Duodenal mucosa (tissue), 2 donors: Measurements from ENCODE around the gene TNFRSF9.
"Not testable (repeated sequence)": the region's sequence is repeated elsewhere in the genome, so short reads cannot be mapped to it uniquely, and the experiment has no call there.

Experiments used
- H3K27ac ChIP-seq: one replicate; pipeline ENCODE4 v1.7.0; 2013; ENCODE audit warnings: low read depth, low read length
- H3K27me3 ChIP-seq, 2 donors: one replicate each; pipeline ENCODE4 v1.7.0; 2013; ENCODE audit warnings: low read length in 2 of 2, control low read depth in 1 of 2; ENCODE audit not compliant: insufficient read depth in 2 of 2, control insufficient read depth in 1 of 2
- H3K36me3 ChIP-seq, 2 donors: one replicate each; pipeline ENCODE4 v1.7.0; 2013; ENCODE audit warnings: low read length in 2 of 2, control low read depth in 1 of 2; ENCODE audit not compliant: insufficient read depth in 2 of 2, control insufficient read depth in 1 of 2
- H3K4me1 ChIP-seq, 2 donors: one replicate each; pipeline ENCODE4 v1.7.0; 2013; ENCODE audit warnings: low read length in 2 of 2, control low read depth in 1 of 2; ENCODE audit not compliant: insufficient read depth in 2 of 2, control insufficient read depth in 1 of 2
- H3K4me3 ChIP-seq, 2 donors: one replicate each; pipeline ENCODE4 v1.7.0; 2013; ENCODE audit warnings: low read length in 2 of 2, low read depth in 1 of 2
- H3K9ac ChIP-seq, 2 donors: one replicate each; pipeline ENCODE4 v1.7.0; 2013; ENCODE audit warnings: low read length in 2 of 2, low read depth in 1 of 2
- H3K9me3 ChIP-seq, 2 donors: one replicate each; pipeline ENCODE4 v1.7.0; 2013; ENCODE audit warnings: low read length in 2 of 2, control low read depth in 1 of 2; ENCODE audit not compliant: control insufficient read depth in 1 of 2

Gene TNFRSF9

DNA sequence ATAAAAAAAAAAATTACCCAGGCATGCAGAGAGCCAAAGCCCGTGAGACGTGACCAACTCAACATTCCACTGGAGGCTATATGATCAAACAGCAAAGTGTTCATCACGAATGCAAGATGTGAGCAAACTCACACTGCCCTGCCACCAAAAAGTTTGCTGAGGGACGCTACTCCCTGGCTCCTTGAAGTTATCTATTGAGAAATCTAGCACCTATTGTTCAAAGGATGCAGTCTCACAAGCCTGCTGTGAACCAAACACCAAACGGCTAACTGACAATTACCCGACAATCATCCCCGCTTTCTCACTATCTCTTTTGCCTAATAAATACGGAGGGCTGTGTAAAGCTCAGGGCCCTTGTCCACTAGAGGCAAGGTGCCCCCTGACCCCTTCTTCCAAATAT is 13.6 kb downstream of the TNFRSF9 start:
- not testable (repeated sequence) for H3K4me3 ChIP-seq, H3K36me3 ChIP-seq, H3K27me3 ChIP-seq, H3K4me1 ChIP-seq, H3K9me3 ChIP-seq, H3K27ac ChIP-seq, H3K9ac ChIP-seq

GRCh38 chr1:7922301-7922700 is 18.3 kb downstream of the TNFRSF9 start:
- H3K4me1 ChIP-seq = no peaks in the 10 kb centered on the region
- H3K36me3 ChIP-seq = no peaks in the 10 kb centered on the region
- H3K9me3 ChIP-seq = no peaks in the 10 kb centered on the region
- H3K9ac ChIP-seq = no peak overlapping the region
- no peak overlapping the region for H3K4me3 ChIP-seq
- H3K27ac ChIP-seq = no peak overlapping the region
- peaks cover 0 to 2% of the 10 kb centered on the region in 2 donors for H3K27me3 ChIP-seq

GRCh38 chr1:7921796-7922195 is 18.8 kb downstream of the TNFRSF9 start:
- Histone ChIP-seq H3K4me1 (no peaks in the 10 kb centered on the region), H3K9ac (no peak overlapping the region), H3K27ac (no peak overlapping the region), H3K4me3 (no peak overlapping the region), H3K36me3 (no peaks in the 10 kb centered on the region), H3K27me3 (peaks cover 0 to 2% of the 10 kb centered on the region in 2 donors), H3K9me3 (no peaks in the 10 kb centered on the region)

DNA sequence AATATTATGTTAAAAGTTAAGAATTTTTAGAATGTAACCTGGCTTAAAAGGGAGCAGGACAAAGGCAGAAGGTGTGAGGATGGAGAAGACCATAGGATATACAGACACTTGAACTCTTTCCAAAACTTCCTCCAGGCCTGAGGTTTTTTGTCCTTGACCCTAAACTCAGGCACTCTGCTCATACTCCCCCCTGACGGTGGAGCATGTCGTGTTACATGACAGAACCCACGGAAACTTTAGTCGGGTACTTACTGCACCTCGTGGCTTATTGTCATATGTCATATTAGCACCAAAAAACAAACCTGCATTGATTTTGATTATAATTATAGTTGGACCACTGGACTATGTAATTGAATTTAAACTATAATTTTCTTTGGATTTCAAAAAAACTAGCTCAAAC is 20.8 kb downstream of the TNFRSF9 start:
- H3K27ac ChIP-seq = no peak overlapping the region
- no peak overlapping the region for H3K9ac ChIP-seq
- no peaks in the 10 kb centered on the region for H3K9me3 ChIP-seq
- H3K27me3 ChIP-seq = no peaks in the 10 kb centered on the region
- H3K36me3 ChIP-seq = no peaks in the 10 kb centered on the region
- no peaks in the 10 kb centered on the region for H3K4me1 ChIP-seq
- H3K4me3 ChIP-seq = no peak overlapping the region

GRCh38 chr1:7917971-7918370 is 22.7 kb downstream of the TNFRSF9 start:
- H3K27ac ChIP-seq, H3K36me3 ChIP-seq, H3K4me3 ChIP-seq, H3K4me1 ChIP-seq, H3K9ac ChIP-seq, H3K9me3 ChIP-seq, H3K27me3 ChIP-seq: not testable (repeated sequence)

GRCh38 chr1:7916501-7916830 is 24.2 kb downstream of the TNFRSF9 start:
- H3K27ac ChIP-seq = no peak overlapping the region
- peaks cover 0 to 4% of the 10 kb centered on the region in 2 donors for H3K4me1 ChIP-seq

DNA sequence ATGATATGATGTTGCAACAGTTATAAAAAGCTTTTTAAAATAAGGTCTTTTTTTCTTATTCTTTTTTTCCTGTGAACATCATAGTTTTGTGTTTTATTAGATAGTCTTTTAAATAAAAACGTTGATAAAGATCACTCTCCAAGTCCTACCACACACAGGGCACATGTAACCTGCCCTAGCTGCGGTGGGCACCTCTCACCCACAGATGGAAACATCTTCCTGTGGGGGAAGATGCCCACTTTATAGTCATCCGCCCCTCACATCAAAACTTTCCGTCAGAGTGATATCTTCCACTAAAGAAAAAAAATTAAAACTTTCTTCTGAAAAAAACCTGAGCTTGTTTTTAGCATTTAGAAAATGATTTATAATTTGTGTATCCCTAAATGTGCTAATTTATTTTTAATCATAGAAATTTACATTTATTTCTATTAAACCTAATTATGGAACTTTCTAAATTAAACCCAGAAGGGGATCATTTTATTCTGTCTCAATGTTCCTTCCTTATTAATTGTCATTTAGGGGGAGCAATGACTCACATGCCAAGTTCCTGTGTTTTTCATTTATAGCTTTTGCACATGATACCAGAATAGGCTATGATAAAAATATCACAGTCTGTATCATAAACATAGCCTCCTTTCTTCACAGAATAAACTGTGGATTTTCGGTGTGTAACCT is 24.7 kb downstream of the TNFRSF9 start:
- no peak overlapping the region for H3K4me3 ChIP-seq
- H3K36me3 ChIP-seq = no peaks in the 10 kb centered on the region
- H3K27me3 ChIP-seq = no peaks in the 10 kb centered on the region
- peaks cover 0 to 4% of the 10 kb centered on the region in 2 donors for H3K4me1 ChIP-seq
- H3K9ac ChIP-seq = no peak overlapping the region
- no peak overlapping the region for H3K27ac ChIP-seq
- H3K9me3 ChIP-seq = no peaks in the 10 kb centered on the region

More at GRCh38 chr1:7916501-7916830, 24.2 kb downstream of the TNFRSF9 start:
- Histone ChIP-seq H3K36me3 (no peaks in the 10 kb centered on the region), H3K27me3 (no peaks in the 10 kb centered on the region), H3K9me3 (no peaks in the 10 kb centered on the region), H3K4me3 (no peak overlapping the region), H3K9ac (no peak overlapping the region)

- no peak overlapping the region for H3K4me3 ChIP-seq
- H3K9ac ChIP-seq = peak overlapping the region in 1 of 2 donors; percentile 10
Measured at GRCh38 chr1:7912743-7913557, 27.7 kb downstream of the TNFRSF9 start.

DNA sequence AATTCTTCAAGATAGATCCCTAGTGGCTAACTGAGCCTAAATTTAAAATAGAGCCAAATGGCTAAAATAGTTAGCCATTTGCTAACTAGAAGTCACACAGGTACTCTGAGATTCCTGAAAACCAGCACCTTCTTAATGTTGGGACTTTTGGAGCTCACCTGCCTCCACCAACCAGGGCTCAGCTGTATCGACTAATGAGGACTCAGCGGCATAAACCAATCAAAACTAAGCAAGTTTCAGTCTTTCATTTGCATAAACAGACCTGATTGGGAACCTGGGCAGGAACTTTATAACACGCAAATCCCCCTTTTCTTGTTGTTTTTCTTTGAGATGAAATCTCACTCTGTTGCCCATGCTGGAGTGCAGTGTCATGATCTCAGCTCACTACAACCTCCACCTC is 28.5 kb downstream of the TNFRSF9 start:
- no peak overlapping the region for H3K27ac ChIP-seq
- H3K27me3 ChIP-seq = no peaks in the 10 kb centered on the region
- H3K9ac ChIP-seq = no peak overlapping the region

More at GRCh38 chr1:7912743-7913557, 27.7 kb downstream of the TNFRSF9 start:
- peaks cover 0 to 4% of the 10 kb centered on the region in 2 donors for H3K4me1 ChIP-seq
- no peaks in the 10 kb centered on the region for H3K36me3 ChIP-seq
- H3K27ac ChIP-seq = no peak overlapping the region
- H3K27me3 ChIP-seq = no peaks in the 10 kb centered on the region
- no peaks in the 10 kb centered on the region for H3K9me3 ChIP-seq

GRCh38 chr1:7905262-7905661 is 35.4 kb downstream of the TNFRSF9 start:
- Histone ChIP-seq H3K36me3 (no peaks in the 10 kb centered on the region), H3K27me3 (no peaks in the 10 kb centered on the region), H3K4me1 (peaks cover 0 to 2% of the 10 kb centered on the region in 2 donors), H3K9me3 (no peaks in the 10 kb centered on the region), H3K27ac (no peak overlapping the region), H3K4me3 (no peak overlapping the region), H3K9ac (no peak overlapping the region)

More for the DNA sequence above, 28.5 kb downstream of the TNFRSF9 start:
- H3K36me3 ChIP-seq = no peaks in the 10 kb centered on the region
- H3K4me1 ChIP-seq = peaks cover 0 to 4% of the 10 kb centered on the region in 2 donors
- H3K9me3 ChIP-seq = no peaks in the 10 kb centered on the region
- H3K4me3 ChIP-seq = no peak overlapping the region
